Activated CD4-positive, alpha-beta T cell treated with anti-CD3 and anti-CD28 coated beads, Interleukin-2, amount 50 U/mL, for 4 hours (primary cell): ENCODE results near the gene ERCC1.
A peak's percentile ranks its signal among the peaks of the same experiment; 100 is the strongest.

Experiments
- DNase-seq, 2 experiments: peaks; one replicate each; pipeline ENCODE4 v3.0.0-alpha.2; 2020

Gene ERCC1

DNA sequence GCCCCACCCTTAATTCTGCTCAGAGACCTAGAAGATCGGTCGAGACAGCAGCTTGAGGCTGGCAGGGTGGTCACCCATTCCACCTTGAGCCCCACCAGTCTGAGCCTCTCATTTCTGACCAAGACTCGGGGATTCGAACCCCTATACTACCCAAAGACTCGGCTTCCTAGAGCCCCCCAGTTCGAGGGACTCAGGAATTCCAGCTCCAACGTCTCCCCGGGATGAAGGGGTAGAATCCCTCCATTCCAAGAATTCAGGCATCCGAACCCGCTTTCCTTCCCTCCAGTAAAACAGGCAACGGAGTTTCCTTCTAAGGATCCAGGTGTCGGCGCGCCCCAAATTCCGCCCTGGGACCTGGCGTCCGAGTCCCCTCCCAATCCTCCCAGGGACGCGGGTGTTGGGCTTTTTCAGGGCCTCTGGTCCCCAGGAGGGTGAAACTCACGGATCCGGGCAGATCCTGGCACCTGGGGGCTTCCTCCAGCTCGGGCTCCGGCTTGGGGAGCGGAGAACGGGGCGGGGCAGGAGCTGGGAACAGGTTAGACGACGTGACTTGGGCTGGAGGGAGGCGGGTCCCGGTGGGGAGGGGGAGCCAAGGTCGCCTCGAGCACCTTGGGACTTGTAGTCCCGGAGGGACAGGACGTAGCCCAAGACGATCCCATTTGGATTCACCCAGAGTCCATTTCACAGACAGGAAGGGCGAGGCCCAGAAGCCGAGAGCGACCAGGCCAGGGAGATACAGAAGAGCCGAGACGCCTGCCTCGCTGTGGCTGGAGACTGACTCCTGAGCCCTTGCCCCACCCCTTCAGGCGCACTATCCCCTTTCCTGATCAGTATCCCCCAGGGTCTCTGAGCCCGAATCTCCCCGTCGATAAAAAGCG is 18.9 kb downstream of the ERCC1 start, which contains the start of gene PPP1R13L:
Gene PPP1R13L (minus strand): TSS at position 513 of the 878 bp plus-strand sequence. CDS start 6,751 bp downstream, outside the sequence.
- peak; percentile 39 to 41 for DNase-seq

DNA sequence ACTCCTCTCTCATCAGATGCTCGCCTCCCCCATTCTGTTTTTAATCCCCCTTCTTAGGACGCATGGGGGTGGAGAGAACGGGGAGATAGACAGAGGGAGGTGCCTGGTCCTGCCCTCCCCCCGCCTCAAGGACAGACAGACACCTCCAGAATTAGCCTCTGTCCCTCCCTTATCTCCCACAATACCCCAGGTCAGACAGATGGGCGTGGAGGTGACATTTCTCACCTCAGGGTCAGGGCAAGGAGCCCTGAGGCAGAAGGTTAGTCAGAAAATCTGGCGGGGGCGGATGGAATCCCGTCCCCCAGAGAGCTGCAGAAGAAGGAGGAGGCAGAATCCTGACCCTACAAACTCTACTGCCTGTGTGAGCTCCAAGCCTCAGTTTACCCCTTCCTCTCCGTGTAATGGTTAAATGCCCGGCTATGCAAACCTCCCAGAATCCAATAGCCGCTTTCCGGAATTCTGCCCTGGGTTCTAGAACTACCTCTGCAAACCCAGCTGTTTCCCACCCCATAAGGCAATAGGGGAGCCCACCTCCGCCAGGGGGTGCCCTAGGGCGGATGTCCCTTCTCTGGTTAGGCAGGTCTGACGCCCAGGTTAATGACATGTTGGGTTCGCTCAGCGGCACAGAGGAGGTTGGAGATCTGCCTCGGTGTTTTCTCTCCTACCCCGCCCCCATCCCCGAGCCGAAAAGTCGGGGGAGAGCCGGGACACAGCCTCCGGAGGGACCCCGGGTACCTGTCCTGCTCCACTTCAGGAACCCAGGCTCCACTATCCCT is 19.7 kb downstream of the ERCC1 start:
- peak; percentile 55 to 56 for DNase-seq

DNA sequence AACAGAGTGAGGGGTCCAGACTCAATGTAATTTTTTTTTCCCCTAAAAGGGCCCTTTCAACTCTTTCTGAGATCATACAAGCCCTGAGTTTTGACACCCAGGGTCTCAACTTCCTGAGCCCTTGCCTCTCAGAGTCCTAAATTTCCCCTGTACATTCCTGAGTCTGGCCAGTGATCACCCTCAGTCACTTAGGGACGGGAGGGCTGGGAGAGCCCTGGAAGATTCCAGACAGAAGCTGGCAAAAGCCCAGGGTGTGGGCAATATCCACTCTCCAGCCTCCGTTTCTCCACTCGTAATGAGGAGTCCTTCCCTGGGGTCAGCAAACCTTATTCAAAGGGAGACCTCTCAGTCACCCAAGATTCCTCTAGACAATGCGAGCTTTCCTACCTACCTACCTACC is 20.4 kb downstream of the ERCC1 start:
- no peak for DNase-seq

DNA sequence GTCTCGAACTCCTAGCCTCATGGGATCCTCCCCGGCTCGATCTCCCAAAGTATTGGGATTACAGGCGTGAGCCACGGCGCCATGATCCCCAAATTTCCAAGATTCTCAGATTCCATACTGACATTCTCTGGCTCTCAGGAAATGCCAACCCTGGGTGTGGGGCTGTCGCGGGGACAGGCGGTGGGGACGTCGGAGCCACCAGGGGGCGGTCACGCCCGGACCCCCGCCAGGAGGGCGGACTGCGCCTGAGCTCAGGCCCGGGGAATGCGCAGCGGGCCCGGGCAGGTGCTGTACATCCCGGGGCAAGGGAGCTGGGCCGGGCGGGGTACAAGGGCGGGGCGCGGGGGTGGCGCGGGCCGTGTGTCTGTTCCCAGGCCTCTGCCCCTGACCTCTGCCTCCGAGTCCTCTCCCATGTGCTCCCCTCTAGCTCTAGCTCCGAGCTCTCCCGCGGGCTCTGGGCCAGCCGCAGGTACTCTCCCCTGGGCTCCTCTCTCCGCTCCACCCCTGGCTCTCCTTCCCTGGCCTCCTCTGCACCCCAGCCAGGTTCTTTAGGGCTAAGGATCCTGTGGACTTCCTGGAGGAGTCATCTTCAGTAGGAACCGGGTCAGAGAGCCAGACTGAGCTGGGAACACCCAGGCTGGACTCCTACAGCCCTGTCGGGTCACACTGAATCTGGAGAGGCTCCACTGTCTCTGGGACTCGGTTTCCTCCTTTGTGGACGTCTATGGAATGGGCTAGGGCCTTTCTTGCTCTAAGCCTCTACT is 21.2 kb downstream of the ERCC1 start:
- no peak for DNase-seq

DNA sequence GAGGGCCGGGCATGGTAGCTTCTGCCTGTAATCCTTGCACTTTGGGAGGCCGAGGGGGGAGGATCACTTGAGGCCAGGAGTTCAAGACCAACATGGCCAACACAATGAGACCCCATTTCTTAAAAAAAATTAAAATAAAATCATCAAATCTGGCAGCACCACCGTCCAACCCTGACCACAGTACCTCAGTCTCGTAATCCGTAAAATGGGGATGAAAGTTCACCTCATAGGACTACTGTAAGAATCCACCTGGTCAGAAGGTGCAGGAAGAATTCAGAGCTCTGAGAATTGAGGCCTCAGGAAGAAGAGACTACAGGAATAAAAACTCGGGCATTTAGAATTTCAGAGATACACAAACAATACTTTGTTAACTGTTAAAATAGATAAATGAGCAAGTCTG is 21.9 kb downstream of the ERCC1 start:
- no peak for DNase-seq

DNA sequence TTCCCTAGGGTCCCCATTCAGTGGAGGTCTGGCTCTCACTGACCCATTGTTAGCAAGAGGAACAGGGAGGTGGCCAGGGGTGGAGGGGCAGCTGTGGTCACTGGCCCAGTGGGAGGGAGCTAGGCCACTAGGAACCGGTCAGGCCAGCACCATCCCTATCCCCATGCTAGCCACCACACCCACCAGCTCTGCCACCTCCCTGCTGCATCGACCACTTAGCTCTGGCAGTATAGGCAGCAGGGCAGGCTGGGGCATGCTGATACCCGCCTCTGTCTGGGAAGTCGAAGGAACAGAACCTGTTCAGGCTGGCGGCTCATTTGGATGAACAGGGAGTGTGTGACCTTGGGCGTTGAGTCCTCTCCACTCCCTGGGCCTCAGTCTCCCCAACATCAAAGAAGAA is 23.5 kb downstream of the ERCC1 start:
- DNase-seq: no peak

DNA sequence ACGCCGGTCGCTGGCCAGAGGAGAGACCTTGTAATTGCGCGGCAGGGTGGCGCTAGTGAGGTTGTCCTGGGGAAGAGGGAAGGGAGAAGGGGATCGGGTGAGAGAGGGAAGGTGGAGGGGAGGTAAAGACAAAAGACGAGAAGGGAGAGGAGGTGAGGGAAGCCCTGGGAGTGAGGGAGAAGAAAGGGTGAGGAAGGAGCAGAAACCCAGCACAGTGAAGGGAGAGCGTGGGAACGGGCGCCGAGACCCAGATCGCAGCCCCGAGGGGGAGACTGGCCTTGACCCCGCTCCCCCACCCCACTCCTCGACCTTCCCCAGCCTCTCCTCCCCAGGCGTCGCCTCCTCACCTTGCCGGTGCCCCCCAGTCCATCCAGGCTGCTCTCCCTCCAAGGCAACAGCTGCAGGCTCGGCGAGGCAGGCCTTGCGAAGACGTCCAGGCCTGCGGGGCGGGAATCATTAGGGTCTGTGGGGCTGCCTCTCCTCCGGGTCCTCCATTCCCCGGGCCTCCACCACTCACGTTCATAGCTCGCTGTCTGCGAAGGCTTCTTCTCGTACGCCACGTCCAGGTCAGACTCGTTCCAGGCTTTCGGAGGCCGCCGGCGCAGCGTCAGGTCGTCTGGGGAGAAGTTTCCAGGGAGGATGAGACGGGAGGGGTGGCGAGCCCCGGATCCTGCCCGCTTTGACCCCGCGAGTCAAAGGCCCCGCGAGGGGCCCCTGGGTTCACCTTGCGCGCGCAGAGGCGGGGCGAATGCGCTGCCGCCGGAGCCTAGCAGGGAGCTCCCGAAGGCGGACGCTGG is 27.7 kb downstream of the ERCC1 start:
- DNase-seq: no peak

DNA sequence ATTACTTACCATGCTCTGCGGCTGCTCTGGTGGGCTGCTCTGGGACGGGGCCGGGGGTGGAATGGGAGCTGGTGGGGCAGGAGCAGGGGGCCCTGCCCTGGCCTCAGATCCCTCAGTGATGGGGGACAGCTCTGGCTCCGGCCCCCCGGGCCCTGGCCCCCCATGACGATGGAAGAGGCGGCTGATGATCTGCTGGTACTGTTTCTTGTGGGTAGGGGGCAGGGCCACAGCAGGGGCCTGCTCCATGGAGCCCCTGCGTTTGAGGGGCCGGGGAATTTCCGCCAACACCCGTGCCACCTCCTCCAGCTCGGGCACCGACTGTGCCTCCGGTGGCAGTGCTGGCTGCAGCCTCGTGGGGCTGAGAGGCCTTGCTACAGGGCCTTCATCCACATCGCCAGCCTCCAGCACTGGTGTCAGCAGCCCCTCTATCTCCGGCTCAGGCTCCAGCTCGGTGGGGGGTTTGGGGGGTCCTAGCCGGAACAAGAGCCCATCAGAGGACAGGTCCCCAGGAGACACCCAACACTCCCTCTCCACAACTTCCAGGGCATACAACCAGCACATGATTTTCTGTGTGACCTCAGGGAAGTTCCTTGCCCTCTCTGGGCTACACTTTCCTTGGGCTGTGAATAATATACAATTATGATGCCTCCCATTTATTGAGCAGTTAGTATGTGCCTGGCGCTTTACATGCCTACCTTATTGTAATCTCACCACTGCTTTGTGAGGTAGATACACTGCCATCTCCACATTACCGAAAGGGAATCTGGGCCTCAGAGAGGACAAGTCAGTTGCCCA is 31.6 kb downstream of the ERCC1 start:
- DNase-seq: no peak

DNA sequence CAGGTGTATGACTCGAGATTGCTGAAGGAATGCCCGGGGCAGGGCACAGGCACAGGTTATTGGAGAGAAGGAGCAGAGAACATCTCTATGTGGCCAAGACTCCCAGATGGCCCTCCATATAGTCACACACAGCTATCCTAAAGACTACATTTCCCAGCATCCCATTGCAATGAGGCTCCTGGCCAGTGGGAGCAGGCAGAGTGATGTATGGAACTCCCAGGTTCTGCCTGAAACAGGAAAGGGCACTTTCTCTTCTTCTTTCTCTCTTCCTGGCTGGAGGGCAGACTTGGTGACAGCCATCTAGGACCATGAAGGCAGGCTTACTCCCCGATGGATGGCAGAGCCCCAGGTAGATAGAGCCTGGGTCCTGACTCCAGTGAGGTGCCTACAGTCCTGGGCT is 32.4 kb downstream of the ERCC1 start:
- no peak for DNase-seq

DNA sequence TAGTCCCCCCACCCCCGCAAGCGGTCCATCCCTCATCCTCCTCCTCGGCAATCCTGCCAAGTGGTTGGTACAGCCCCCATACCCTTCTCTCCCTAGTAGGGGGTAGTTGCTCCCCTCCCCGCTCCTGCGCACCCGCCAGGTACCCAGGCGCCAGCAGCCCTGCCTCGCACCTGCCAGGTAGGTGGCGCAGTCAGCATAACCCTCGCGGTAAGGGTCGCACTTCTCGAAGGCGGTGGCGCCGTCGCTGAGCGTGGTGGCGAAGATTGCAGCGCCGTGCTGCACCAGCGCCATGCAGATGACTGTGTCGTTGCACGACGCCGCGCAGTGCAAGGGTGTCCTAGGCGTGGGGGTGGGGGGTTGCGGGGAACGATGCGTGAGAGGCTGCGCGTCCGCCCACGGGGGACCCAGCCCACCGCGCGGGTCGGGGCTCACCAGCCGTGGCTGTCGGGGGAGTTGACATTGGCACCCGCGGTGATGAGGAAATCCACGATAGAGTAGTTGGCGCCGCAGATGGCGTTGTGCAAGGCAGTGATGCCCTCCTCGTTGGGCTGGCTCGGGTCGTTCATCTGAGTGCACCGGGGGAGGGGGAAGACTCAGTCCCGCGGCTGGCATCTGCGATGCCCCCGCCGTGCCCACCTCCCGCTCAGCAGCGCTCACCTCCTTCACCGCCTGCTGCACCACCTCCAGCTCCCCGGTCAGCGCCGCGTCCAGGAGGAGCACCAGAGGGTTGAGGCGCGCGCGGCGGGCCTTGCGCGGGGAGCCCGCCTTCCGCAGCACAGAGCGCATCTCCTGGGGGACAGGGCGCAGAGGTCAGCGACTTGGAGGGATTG is 38.1 kb downstream of the ERCC1 start:
- DNase-seq: no peak

DNA sequence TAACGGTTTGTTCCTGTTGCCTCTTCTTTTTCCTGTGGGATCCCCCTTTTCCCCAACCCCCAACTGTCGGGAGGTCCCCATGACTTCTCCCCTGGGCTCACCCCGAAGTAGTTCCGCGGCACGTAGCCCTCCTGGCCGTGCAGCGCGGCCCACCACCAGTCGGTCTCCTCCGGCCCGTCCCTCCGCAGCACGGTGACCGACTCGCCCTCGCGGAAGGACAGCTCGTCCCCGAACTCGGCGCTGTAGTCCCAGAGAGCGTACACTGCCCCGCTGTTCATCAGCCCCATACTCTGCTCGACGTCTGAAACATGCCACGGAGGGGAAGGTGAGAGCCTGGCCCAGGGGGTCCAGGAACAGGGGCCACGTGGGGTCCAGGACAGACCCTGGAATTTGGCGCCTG is 41.3 kb downstream of the ERCC1 start:
- DNase-seq: no peak

DNA sequence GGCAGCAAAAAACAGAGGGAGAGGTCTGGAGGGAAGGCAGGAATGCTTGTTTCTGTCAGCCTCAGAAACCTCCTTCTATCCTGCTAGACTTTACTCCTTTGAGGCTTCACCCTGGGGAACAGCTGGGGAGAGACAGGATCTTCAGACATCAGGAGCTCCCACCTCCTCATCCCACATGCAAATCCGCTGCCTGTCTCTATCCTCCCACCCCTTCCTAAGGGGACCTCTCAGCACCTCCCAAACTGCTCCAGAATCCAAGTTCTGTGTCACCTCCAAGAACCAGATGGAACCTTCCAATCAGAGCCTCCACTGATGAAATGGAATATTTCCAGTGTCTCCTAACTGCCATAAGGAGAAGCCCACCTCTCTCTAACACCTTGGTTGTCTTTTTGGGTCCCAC is 43.6 kb downstream of the ERCC1 start:
- DNase-seq: no peak

DNA sequence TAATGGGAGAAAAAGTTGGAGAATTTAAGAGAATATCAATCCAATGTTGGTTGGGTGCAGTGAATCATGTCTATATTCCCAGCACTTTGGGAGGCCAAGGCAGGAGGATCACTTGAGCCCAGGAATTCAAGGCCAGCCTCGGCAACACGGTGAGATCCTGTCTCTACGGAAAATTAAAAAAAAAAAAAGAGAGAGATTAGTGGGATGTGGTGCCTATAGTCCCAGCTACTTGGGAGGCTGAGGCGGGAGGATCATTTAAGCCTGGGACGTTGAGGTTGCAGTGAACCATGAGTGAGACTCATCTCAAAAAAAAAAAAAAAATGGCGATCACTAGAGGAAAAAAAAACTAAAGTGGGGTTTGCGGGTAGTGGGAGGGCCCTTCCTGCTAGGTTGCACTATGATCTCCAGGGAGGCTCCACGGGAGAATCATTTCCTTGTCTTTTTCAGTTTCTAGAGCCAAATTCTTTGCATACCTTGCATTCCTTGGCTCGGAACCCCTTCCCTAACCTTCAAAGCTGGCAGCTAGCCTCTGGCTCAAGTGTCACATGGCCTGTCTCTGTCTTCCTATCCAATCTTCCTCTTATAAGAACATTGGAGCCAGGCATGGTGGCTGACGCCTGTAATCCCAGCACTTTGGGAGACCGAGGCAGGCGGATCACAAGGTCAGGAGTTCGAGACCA is 47.5 kb downstream of the ERCC1 start:
- DNase-seq: no peak

DNA sequence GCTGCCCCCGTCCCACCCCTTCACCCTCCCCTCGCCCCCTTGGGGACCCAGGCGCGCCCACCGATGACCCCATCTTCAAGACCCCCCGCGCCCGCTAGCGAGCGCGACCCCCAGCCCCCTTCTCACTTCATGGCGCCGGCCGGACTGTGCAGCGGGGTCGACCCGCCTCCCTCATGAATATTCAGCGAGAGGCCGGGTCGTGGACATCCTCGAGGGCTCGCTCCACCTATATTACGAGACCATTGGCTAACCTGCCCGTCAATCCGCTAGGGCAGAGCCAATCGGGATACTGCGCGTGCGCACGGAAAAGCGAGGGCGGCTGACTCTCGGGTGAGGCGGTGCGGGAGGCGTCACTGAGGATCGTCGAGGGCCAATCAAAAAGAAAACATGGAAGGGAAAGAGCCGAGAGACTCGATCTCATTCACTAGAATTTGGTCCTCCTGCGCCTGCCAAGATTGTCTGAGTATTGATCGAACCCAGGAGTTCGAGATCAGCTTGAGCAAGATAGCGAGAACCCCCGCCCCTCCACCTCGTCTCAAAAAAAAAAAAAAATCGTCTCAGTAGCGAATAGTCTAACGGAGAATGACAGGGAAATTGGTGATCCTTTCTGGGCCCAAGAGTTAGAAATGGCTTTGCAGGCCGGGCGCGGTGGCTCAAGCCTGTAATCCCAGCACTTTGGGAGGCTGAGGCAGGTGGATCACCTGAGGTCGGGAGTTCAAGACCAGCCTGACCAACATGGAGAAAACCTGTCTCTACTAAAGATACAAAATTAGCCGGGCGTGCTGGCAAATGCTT is 53.1 kb downstream of the ERCC1 start, which contains the start of gene ERCC2:
Gene ERCC2 (minus strand): TSS at position 164 of the 795 bp plus-strand sequence. CDS start 33 bp downstream, at position 131.
- DNase-seq: peak; percentile 100

DNA sequence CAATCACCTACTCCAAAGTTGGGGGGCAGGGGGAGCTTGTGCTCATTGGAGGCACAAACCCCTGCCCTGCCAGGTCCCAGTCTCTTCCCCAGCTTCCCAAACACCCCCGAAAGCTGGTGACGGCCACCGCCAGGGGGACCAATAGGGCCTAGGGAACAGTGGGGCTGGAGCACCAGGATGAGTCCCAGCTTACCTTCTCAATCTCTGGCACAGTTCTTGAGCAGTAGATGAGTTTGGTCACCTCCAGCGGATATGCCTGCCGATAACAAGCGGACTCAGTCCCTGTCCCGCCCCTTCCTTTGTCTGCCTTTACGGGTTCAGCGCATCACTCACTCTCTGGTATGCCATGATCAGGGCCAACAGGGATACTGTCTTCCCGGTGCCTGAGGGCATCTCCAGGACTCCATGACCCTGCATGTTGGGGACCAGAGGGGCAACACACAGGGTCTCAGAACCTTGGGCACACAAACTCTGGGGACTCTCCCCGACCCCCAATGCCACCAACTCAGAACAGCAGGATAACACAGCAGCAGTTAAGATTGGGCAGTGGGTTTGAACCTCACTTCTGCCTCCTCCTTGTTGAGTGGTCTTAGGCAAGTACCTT is 54.9 kb downstream of the ERCC1 start:
- DNase-seq: no peak

DNA sequence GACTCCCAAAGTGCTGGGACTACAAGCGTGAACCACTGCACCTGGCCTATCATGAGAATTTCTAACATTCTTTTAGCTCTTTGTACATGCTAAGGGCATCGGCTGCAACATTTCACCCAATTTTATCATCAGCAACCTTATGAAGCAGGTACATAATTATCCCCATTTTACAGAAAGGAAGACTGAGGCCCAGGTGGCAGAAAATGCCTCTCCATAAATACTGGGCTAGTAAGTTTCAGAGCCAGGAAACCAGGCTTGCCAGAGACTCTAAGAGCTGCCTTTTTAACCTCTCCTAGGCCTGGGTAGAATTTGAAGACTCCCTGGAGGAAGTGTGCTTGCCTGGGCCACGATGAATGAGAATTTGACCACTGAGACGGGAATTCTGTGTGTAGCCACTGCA is 55.6 kb downstream of the ERCC1 start:
- DNase-seq: no peak

DNA sequence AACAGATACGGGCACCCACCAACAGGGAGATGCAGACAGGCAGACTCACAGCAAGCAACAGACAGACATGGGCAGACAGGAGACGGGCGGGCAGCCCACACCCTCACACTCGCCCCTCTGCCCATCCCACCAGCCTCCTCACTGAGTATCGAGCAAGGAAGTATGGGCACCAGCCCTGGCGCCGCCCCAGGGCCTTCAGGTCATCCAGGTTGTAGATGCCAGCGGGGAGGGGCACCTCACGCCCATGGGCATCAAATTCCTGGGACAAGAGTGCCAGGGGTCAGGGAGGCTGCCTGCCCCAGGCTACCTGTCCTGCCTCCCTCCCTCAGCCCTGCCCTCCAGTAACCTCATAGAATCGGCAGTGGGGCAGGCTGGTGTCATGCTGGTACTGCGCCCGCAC is 59.0 kb downstream of the ERCC1 start:
- DNase-seq: no peak

DNA sequence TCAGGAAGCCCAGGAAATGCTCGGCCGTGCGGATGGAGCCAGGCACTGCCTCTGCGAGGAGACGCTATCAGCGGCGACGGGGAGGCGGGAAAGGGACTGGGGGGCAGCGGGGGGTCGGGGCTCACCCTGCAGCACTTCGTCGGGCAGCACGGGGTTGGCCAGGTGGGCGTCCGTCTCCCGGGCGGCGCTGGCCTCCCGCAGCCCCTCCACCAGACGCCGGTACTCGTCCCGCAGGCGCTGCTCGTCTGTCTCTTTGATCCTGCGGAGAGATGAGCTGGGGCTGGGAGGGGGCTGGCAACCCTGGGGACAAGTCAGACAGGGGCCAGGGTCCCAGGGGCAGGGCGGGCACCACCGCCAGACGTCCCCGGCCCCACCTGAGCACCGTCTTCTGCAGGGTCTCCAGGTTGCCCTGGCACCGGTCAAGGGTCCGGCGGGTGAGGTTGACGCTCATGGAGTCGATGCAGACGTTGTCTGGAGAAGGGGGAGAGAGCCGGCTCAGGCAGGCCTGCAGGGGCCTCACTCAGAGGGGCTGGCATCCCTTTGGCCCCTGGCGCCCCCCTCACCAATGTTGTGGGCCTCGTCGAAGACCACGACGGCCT is 59.8 kb downstream of the ERCC1 start:
- no peak for DNase-seq
